Measurements from ENCODE around the gene ERGIC3. TPM values are rescaled to one million over a fixed set of nuclear protein-coding genes. Genes with fewer than 3 reads are reported as not detected.

Gene ERGIC3
- total and polyA plus RNA-seq, 2 of the 13 experiments (the other 11 are each of a cell fraction or from before 2014, with no cell fraction given) = 407 to 670 TPM

DNA sequence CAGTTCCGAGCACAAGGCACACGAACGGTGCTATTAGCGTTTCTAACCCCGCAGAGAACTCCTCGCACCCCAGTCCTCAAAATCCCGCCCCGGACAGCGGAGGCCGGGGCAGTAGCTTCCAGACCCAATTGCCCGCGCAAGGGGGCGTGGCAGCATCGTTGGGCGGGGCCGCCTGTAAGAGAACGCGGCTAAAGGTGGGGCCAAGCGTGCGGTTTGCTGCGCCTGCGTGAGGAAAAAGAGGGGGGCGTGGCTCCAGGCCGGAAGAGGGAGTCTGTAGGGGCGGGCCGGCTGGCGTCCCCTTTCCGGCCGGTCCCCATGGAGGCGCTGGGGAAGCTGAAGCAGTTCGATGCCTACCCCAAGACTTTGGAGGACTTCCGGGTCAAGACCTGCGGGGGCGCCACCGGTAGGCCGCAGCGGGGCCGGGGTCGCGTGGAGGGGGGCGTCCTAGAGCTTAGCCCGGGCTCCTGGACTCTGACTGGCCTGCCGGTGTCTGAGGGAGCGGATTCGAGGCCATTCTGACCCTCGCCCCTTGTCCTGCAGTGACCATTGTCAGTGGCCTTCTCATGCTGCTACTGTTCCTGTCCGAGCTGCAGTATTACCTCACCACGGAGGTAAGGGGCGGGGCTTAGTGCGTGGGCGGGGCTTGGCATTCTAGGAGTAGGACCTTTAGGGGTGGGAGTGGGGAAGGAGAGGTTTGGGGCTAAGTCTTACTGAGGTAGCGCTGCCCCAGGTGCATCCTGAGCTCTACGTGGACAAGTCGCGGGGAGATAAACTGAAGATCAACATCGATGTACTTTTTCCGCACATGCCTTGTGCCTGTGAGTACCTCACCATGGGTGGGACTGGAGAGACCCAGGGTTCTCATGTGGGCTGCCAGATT lies at the start of gene ERGIC3 (continued):
- TF ChIP-seq, protein P1, sequence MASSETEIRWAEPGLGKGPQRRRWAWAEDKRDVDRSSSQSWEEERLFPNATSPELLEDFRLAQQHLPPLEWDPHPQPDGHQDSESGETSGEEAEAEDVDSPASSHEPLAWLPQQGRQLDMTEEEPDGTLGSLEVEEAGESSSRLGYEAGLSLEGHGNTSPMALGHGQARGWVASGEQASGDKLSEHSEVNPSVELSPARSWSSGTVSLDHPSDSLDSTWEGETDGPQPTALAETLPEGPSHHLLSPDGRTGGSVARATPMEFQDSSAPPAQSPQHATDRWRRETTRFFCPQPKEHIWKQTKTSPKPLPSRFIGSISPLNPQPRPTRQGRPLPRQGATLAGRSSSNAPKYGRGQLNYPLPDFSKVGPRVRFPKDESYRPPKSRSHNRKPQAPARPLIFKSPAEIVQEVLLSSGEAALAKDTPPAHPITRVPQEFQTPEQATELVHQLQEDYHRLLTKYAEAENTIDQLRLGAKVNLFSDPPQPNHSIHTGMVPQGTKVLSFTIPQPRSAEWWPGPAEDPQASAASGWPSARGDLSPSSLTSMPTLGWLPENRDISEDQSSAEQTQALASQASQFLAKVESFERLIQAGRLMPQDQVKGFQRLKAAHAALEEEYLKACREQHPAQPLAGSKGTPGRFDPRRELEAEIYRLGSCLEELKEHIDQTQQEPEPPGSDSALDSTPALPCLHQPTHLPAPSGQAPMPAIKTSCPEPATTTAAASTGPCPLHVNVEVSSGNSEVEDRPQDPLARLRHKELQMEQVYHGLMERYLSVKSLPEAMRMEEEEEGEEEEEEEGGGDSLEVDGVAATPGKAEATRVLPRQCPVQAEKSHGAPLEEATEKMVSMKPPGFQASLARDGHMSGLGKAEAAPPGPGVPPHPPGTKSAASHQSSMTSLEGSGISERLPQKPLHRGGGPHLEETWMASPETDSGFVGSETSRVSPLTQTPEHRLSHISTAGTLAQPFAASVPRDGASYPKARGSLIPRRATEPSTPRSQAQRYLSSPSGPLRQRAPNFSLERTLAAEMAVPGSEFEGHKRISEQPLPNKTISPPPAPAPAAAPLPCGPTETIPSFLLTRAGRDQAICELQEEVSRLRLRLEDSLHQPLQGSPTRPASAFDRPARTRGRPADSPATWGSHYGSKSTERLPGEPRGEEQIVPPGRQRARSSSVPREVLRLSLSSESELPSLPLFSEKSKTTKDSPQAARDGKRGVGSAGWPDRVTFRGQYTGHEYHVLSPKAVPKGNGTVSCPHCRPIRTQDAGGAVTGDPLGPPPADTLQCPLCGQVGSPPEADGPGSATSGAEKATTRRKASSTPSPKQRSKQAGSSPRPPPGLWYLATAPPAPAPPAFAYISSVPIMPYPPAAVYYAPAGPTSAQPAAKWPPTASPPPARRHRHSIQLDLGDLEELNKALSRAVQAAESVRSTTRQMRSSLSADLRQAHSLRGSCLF (CRISPR knock-in tag; IDR thresholded peaks at IDR 0.05; ENCODE audit: borderline replicate concordance) = no peak
- TF ChIP-seq, protein P2, sequence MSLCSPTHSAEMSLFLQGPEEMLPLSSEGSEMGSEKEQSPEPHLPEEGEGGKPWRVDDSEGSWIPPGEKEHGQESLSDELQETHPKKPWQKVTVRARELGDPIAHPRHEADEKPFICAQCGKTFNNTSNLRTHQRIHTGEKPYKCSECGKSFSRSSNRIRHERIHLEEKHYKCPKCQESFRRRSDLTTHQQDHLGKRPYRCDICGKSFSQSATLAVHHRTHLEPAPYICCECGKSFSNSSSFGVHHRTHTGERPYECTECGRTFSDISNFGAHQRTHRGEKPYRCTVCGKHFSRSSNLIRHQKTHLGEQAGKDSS (CRISPR knock-in tag; IDR thresholded peaks at IDR 0.05; ENCODE audit: borderline replicate concordance, low read depth) = no peak
- TF ChIP-seq EEA1 (CRISPR knock-in tag; IDR thresholded peaks at IDR 0.05; ENCODE audit: borderline replicate concordance) (peak; percentile 95; the same call in 1 of the 2 replicates), DNMT3B (CRISPR knock-in tag; conservative IDR thresholded peaks at IDR 0.05) (no peak), HNF4G (IDR thresholded peaks at IDR 0.05; ENCODE audit: borderline replicate concordance, low read depth, low read length) (peak; percentile 51; the same call in 1 of the 2 replicates), HNF4G (CRISPR knock-in tag; IDR thresholded peaks at IDR 0.05; ENCODE audit: borderline replicate concordance, low read depth) (no peak), SNRNP70 (IDR thresholded peaks at IDR 0.05; ENCODE audit: low read depth, low read length) (no peak), ZNF782 (CRISPR knock-in tag; IDR thresholded peaks at IDR 0.05; ENCODE audit: borderline replicate concordance) (no peak; the same call in 1 of the 2 replicates), CEBPG (CRISPR knock-in tag; IDR thresholded peaks at IDR 0.05) (peak; percentile 79), HOXA9 (CRISPR knock-in tag; IDR thresholded peaks at IDR 0.05; ENCODE audit: borderline replicate concordance) (no peak), ZNF253 (CRISPR knock-in tag; IDR thresholded peaks at IDR 0.05; ENCODE audit: borderline replicate concordance) (peak; percentile 37; the same call in 1 of the 2 replicates), ISL2 (CRISPR knock-in tag; IDR thresholded peaks at IDR 0.05) (peak; percentile 74), ZNF101 (CRISPR knock-in tag; IDR thresholded peaks at IDR 0.05; ENCODE audit: borderline replicate concordance, low read depth) (no peak), HDAC1 (CRISPR knock-in tag; IDR thresholded peaks at IDR 0.05) (peak; percentile 78), RXRB (CRISPR knock-in tag; IDR thresholded peaks at IDR 0.05; ENCODE audit: borderline replicate concordance) (peak; percentile 75), NRL (CRISPR knock-in tag; IDR thresholded peaks at IDR 0.05; ENCODE audit: borderline replicate concordance) (peak; percentile 96), NFE2 (CRISPR knock-in tag; IDR thresholded peaks at IDR 0.05) (no peak)
- TF ChIP-seq, protein P3, sequence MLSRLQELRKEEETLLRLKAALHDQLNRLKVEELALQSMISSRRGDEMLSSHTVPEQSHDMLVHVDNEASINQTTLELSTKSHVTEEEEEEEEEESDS (CRISPR knock-in tag; IDR thresholded peaks at IDR 0.05; ENCODE audit: borderline replicate concordance) = 0 out of 2 replicates have a peak, but pooled peaks have one; percentile 14
- TF ChIP-seq, protein P4, sequence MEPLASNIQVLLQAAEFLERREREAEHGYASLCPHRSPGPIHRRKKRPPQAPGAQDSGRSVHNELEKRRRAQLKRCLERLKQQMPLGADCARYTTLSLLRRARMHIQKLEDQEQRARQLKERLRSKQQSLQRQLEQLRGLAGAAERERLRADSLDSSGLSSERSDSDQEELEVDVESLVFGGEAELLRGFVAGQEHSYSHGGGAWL (CRISPR knock-in tag; IDR thresholded peaks at IDR 0.05) = peak; percentile 94
- TF ChIP-seq, protein P5, sequence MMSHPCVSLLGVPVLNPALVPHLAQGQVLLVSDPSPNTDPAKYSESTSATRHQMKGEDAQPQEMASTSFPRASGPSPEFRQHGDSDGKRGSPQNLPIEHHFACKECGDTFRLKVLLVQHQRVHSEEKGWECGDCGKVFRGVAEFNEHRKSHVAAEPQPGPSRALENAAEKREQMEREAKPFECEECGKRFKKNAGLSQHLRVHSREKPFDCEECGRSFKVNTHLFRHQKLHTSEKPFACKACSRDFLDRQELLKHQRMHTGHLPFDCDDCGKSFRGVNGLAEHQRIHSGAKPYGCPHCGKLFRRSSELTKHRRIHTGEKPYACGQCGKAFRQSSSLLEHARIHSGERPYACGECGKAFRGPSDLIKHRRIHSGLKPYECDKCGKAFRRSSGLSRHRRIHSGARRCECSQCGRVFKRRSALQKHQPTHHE (CRISPR knock-in tag; IDR thresholded peaks at IDR 0.05; ENCODE audit: borderline replicate concordance) = peak; percentile 94
